GM23338 (cell line): ENCODE data around the gene CD300C. TPM values are rescaled to one million over a fixed set of nuclear protein-coding genes. Genes with fewer than 3 reads are reported as not detected.

Experiments
- ATAC-seq: fragments of 200-7000 bp; cut with Tn5 transposase; 3 replicates; pipeline ENCODE4 v1.9.1; 2020
- DNase-seq: peaks from one replicate; pipeline ENCODE4 v3.0.0-alpha.2; 2015; ENCODE audit warnings: low spot score
- H2AFZ ChIP-seq: fragments of 200-600 bp; sonication (generic); 2 replicates; pipeline ENCODE4 v1.8.0; 2016; ENCODE audit warnings: antibody characterized with exemption, mild to moderate bottlenecking, moderate library complexity
- H3F3A ChIP-seq: fragments of 200-600 bp; sonication (generic); replicated peaks from 2 replicates; pipeline ENCODE4 v1.8.0; 2017; ENCODE audit warnings: antibody characterized with exemption, mixed run types, low read depth
- H3K27ac ChIP-seq: fragments of 200-600 bp; sonication (generic); 2 replicates; pipeline ENCODE4 v1.6.1; 2016; ENCODE audit warnings: low read depth
- H3K27me3 ChIP-seq: fragments of 200-600 bp; sonication (generic); 2 replicates; pipeline ENCODE4 v1.8.0; 2016; ENCODE audit warnings: mild to moderate bottlenecking, mixed run types, moderate library complexity; ENCODE audit not compliant: insufficient read depth
- H3K36me3 ChIP-seq: fragments of 200-600 bp; sonication (generic); 2 replicates; pipeline ENCODE4 v1.8.0; 2016; ENCODE audit warnings: mild to moderate bottlenecking; ENCODE audit not compliant: insufficient read depth
- H3K4me1 ChIP-seq: fragments of 200-600 bp; sonication (generic); 2 replicates; pipeline ENCODE4 v1.8.0; 2016; ENCODE audit warnings: mild to moderate bottlenecking, moderate library complexity; ENCODE audit not compliant: insufficient read depth
- H3K4me2 ChIP-seq: fragments of 200-600 bp; sonication (generic); 2 replicates; pipeline ENCODE4 v1.7.1; 2017; ENCODE audit warnings: mixed run types
- H3K4me3 ChIP-seq: fragments of 200-600 bp; sonication (generic); 2 replicates; pipeline ENCODE4 v1.6.1; 2016; ENCODE audit warnings: mixed run types
- H3K79me2 ChIP-seq: fragments of 200-600 bp; sonication (generic); replicated peaks from 2 replicates; pipeline ENCODE4 v1.8.0; 2017; ENCODE audit warnings: mild to moderate bottlenecking; ENCODE audit not compliant: insufficient read depth
- H3K9me2 ChIP-seq: fragments of 200-600 bp; sonication (generic); 2 replicates; pipeline ENCODE4 v1.8.0; 2017; ENCODE audit not compliant: insufficient read depth
- H4K20me1 ChIP-seq: fragments of 200-600 bp; sonication (generic); replicated peaks from 2 replicates; pipeline ENCODE4 v1.8.0; 2017; ENCODE audit warnings: mild to moderate bottlenecking; ENCODE audit not compliant: insufficient read depth
- H3K27ac Mint-ChIP-seq: 2 replicates; pipeline ENCODE4 v1.8.0; 2020; ENCODE audit warnings: inconsistent platforms, mild to moderate bottlenecking, moderate library complexity, mixed read lengths
- H3K27me3 Mint-ChIP-seq: 3 replicates; pipeline ENCODE4 v1.8.0; 2022; ENCODE audit warnings: low read depth, mild to moderate bottlenecking, moderate library complexity, mixed read lengths, inconsistent platforms; ENCODE audit not compliant: insufficient read depth, poor library complexity
- H3K36me3 Mint-ChIP-seq: 3 replicates; pipeline ENCODE4 v1.8.0; 2021; ENCODE audit warnings: low read depth, mild to moderate bottlenecking, inconsistent platforms, moderate library complexity, mixed read lengths
- H3K4me1 Mint-ChIP-seq: 3 replicates; pipeline ENCODE4 v1.8.0; 2020; ENCODE audit warnings: mild to moderate bottlenecking, inconsistent platforms, mixed read lengths
- H3K4me3 Mint-ChIP-seq: 3 replicates; pipeline ENCODE4 v1.8.0; 2021; ENCODE audit warnings: moderate library complexity, mild to moderate bottlenecking, inconsistent platforms, mixed read lengths
- H3K9me3 Mint-ChIP-seq: 3 replicates; pipeline ENCODE4 v1.8.0; 2020; ENCODE audit warnings: moderate library complexity, mild to moderate bottlenecking, inconsistent platforms, mixed read lengths
- CREB1 ChIP-seq: fragments of 250-450 bp; sonication (Bioruptor Pico); IDR thresholded peaks from 2 replicates; pipeline ENCODE4 v1.5.0; 2020; ENCODE audit warnings: low read depth, mild to moderate bottlenecking, moderate library complexity
- EZH2 ChIP-seq: fragments of 200-600 bp; sonication (generic); IDR thresholded peaks from one replicate; pipeline ENCODE4 v1.8.0; 2017; ENCODE audit warnings: antibody characterized with exemption, mild to moderate bottlenecking, low read depth; ENCODE audit not compliant: unreplicated experiment
- EZH2phosphoT487 ChIP-seq: fragments of 200-600 bp; sonication (generic); IDR thresholded peaks from one replicate; pipeline ENCODE4 v1.8.1; 2018; ENCODE audit warnings: antibody characterized with exemption; ENCODE audit not compliant: unreplicated experiment
- NANOG ChIP-seq: IDR thresholded peaks from 2 replicates; pipeline ENCODE4 v1.6.1; 2016; ENCODE audit warnings: antibody characterized with exemption, borderline replicate concordance
- POLR2AphosphoS5 ChIP-seq: IDR thresholded peaks from 2 replicates; pipeline ENCODE4 v1.6.1; 2016; ENCODE audit warnings: antibody characterized with exemption, low read depth
- STAT1 ChIP-seq: IDR thresholded peaks from one replicate; pipeline ENCODE4 v1.6.1; 2016; ENCODE audit warnings: antibody characterized with exemption; ENCODE audit not compliant: unreplicated experiment
- ZNF114 ChIP-seq: fragments of 250-450 bp; sonication (Bioruptor Pico); IDR thresholded peaks from 2 replicates; pipeline ENCODE4 v1.5.0; 2020; ENCODE audit warnings: mild to moderate bottlenecking, moderate library complexity
- ZNF331 ChIP-seq: fragments of 250-450 bp; sonication (Bioruptor Pico); IDR thresholded peaks from 2 replicates; pipeline ENCODE4 v1.5.0; 2020; ENCODE audit warnings: low read depth, mild to moderate bottlenecking, moderate library complexity
- polyA plus RNA-seq: library from polyadenylated mRNA; unstranded; fragments of >200 nt; fragmentation: Nextera tagmentation; extraction: Ambion mirVana; gene quantifications from 2 replicates; pipeline ENCODE4 v1.2.1, GENCODE V29; 2016
- total RNA-seq: library from RNA; depleted of rRNA; stranded (reverse); fragments of >200 nt; shearing (Covaris generic); gene quantifications from 2 replicates; pipeline ENCODE4 v1.2.3, GENCODE V29; 2014
- TF ChIP-seq, protein P1 (sequence below): fragments of 250-450 bp; sonication (Bioruptor Pico); IDR thresholded peaks from 2 replicates; pipeline ENCODE4 v1.5.0; 2020; ENCODE audit warnings: mild to moderate bottlenecking, moderate library complexity
- TF ChIP-seq, protein P2 (sequence below), 2 experiments: fragments of 200-600 bp in 1 of 2; sonication (generic) in 1 of 2; conservative IDR thresholded peaks; 2 replicates each; pipeline versions ENCODE4 v1.5.1 to v1.6.1; 2016 to 2017; ENCODE audit warnings: antibody characterized with exemption in 2 of 2, low read depth in 2 of 2, mild to moderate bottlenecking in 2 of 2, moderate library complexity in 1 of 2

The CD300C gene
- total and polyA plus RNA-seq, 2 experiments from 2014 or later = not detected

DNA sequence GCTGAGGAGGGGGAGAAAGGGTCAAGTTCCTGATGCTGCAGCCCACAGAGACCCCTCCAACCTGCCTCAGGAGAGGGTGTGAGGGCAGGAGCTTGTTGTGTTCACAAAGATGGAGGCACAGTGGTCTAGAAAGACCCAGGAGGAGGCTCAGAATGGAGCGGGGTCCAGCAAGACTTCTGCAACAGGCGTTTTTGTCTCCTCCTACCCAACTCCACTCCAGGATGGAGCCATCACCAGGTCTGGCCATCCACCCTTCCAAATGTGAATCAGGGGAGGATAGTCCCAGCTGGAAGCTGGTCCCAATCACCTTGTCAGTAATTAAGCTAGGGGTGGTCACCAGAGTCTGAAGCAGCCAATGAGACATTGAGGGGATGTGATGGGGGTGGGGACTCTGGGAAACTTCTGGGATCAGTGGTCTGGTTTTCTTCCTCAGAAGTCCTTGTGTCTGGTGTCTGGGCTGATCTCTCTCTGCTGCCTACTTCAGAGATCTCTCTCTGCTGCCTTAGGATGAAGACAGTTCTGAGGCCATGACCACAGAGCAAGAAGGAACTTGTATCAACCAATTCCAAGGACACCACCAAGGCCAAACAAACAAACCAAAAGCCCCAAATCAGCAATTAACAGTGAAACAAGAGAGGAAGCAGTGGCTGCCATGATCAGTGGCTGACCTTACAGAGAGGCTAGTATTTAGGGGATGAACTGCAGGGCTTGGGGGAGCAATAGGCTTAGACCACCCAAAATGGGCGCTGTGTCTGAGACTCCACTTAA is 29.2 kb downstream of the CD300C start:
- Mint-ChIP-seq H3K9me3 (peaks cover 50% of the 10 kb centered on the region), H3K27ac (no peak overlapping the region)

More for the DNA sequence above, 29.2 kb downstream of the CD300C start:
- Mint-ChIP-seq H3K36me3 (peaks cover 18% of the 10 kb centered on the region; the same call in 2 of the 3 replicates), H3K27me3 (peaks cover 17% of the 10 kb centered on the region), H3K4me3 (no peak overlapping the region), H3K4me1 (no peaks in the 10 kb centered on the region)
- H3F3A ChIP-seq = peaks cover 11% of the 10 kb centered on the region
- H2AFZ ChIP-seq = no peak overlapping the region
- no peaks in the 10 kb centered on the region for H4K20me1 ChIP-seq
- no peaks in the 10 kb centered on the region for H3K79me2 ChIP-seq
- peaks cover 10% of the 10 kb centered on the region; the same call in 1 of the 2 replicates for H3K9me2 ChIP-seq
- DNase-seq (no peak), ATAC-seq (no peak)
- H3K36me3 ChIP-seq = no peaks in the 10 kb centered on the region
- 0 out of 2 replicates have a peak, but pooled peaks cover 3% of the 10 kb centered on the region for H3K27me3 ChIP-seq
- no peak overlapping the region for H3K4me3 ChIP-seq
- TF ChIP-seq NANOG (no peak), POLR2AphosphoS5 (no peak), ZNF114 (CRISPR knock-in tag) (no peak), CREB1 (CRISPR knock-in tag) (no peak), EZH2 (no peak), ZNF331 (CRISPR knock-in tag) (no peak), STAT1 (no peak), EZH2phosphoT487 (no peak)
- TF ChIP-seq, protein P1, sequence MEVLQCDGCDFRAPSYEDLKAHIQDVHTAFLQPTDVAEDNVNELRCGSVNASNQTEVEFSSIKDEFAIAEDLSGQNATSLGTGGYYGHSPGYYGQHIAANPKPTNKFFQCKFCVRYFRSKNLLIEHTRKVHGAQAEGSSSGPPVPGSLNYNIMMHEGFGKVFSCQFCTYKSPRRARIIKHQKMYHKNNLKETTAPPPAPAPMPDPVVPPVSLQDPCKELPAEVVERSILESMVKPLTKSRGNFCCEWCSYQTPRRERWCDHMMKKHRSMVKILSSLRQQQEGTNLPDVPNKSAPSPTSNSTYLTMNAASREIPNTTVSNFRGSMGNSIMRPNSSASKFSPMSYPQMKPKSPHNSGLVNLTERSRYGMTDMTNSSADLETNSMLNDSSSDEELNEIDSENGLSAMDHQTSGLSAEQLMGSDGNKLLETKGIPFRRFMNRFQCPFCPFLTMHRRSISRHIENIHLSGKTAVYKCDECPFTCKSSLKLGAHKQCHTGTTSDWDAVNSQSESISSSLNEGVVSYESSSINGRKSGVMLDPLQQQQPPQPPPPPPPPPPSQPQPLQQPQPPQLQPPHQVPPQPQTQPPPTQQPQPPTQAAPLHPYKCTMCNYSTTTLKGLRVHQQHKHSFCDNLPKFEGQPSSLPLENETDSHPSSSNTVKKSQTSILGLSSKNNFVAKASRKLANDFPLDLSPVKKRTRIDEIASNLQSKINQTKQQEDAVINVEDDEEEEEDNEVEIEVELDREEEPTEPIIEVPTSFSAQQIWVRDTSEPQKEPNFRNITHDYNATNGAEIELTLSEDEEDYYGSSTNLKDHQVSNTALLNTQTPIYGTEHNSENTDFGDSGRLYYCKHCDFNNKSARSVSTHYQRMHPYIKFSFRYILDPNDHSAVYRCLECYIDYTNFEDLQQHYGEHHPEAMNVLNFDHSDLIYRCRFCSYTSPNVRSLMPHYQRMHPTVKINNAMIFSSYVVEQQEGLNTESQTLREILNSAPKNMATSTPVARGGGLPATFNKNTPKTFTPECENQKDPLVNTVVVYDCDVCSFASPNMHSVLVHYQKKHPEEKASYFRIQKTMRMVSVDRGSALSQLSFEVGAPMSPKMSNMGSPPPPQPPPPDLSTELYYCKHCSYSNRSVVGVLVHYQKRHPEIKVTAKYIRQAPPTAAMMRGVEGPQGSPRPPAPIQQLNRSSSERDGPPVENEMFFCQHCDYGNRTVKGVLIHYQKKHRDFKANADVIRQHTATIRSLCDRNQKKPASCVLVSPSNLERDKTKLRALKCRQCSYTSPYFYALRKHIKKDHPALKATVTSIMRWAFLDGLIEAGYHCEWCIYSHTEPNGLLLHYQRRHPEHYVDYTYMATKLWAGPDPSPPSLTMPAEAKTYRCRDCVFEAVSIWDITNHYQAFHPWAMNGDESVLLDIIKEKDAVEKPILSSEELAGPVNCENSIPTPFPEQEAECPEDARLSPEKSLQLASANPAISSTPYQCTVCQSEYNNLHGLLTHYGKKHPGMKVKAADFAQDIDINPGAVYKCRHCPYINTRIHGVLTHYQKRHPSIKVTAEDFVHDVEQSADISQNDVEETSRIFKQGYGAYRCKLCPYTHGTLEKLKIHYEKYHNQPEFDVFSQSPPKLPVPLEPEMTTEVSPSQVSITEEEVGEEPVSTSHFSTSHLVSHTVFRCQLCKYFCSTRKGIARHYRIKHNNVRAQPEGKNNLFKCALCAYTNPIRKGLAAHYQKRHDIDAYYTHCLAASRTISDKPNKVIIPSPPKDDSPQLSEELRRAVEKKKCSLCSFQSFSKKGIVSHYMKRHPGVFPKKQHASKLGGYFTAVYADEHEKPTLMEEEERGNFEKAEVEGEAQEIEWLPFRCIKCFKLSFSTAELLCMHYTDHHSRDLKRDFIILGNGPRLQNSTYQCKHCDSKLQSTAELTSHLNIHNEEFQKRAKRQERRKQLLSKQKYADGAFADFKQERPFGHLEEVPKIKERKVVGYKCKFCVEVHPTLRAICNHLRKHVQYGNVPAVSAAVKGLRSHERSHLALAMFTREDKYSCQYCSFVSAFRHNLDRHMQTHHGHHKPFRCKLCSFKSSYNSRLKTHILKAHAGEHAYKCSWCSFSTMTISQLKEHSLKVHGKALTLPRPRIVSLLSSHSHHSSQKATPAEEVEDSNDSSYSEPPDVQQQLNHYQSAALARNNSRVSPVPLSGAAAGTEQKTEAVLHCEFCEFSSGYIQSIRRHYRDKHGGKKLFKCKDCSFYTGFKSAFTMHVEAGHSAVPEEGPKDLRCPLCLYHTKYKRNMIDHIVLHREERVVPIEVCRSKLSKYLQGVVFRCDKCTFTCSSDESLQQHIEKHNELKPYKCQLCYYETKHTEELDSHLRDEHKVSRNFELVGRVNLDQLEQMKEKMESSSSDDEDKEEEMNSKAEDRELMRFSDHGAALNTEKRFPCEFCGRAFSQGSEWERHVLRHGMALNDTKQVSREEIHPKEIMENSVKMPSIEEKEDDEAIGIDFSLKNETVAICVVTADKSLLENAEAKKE = no peak
- TF ChIP-seq, protein P2, sequence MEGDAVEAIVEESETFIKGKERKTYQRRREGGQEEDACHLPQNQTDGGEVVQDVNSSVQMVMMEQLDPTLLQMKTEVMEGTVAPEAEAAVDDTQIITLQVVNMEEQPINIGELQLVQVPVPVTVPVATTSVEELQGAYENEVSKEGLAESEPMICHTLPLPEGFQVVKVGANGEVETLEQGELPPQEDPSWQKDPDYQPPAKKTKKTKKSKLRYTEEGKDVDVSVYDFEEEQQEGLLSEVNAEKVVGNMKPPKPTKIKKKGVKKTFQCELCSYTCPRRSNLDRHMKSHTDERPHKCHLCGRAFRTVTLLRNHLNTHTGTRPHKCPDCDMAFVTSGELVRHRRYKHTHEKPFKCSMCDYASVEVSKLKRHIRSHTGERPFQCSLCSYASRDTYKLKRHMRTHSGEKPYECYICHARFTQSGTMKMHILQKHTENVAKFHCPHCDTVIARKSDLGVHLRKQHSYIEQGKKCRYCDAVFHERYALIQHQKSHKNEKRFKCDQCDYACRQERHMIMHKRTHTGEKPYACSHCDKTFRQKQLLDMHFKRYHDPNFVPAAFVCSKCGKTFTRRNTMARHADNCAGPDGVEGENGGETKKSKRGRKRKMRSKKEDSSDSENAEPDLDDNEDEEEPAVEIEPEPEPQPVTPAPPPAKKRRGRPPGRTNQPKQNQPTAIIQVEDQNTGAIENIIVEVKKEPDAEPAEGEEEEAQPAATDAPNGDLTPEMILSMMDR (conservative IDR thresholded peaks at IDR 0.05; ENCODE audit: low read depth in 2 of 2) = no peak
- H3K4me2 ChIP-seq = no peak overlapping the region
- H3K4me1 ChIP-seq = no peaks in the 10 kb centered on the region
- H3K27ac ChIP-seq = no peak overlapping the region
